ENCODE data around the gene ID4. TPM values are rescaled to one million over a fixed set of nuclear protein-coding genes. Genes with fewer than 3 reads are reported as not detected.

ID4 gene
- total and polyA plus RNA-seq, 2 donors (not counting 1 experiment from before 2014, with no cell fraction given) = not detected

GRCh38 chr6:19839788-19840187 is 2.6 kb downstream of the ID4 start:
- H3K27ac ChIP-seq (ENCODE audit: low read length in 2 of 2) = no peak overlapping the region
- H3K4me2 ChIP-seq (replicated peaks; ENCODE audit: low read depth, low read length, poor library complexity, severe bottlenecking) = no peak overlapping the region
- H4K20me1 ChIP-seq (ENCODE audit: control insufficient read depth, insufficient read depth, low read length, poor library complexity, severe bottlenecking) = no peaks in the 10 kb centered on the region
- no peaks in the 10 kb centered on the region for H3K79me2 ChIP-seq (ENCODE audit: control insufficient read depth, insufficient read depth, low read length)
- ChIA-PET CTCF (interaction anchor here (0.6 kb wide), 1 partner anchor 12 kb away, joined by 4 read pairs; no protein-coding TSS in a partner anchor), POLR2A (no interaction called here)
- intact Hi-C loops (cut with micrococcal nuclease) = no loop called here
- H3K4me3 ChIP-seq (ENCODE audit: control extremely low read depth in 1 of 5, extremely low read depth in 1 of 5, insufficient read depth in 1 of 5, low read depth in 2 of 5, low read length in 4 of 5) = no peak overlapping the region
- peaks cover 4 to 10% of the 10 kb centered on the region in 2 donors for H3K4me1 ChIP-seq (ENCODE audit: control insufficient read depth in 2 of 2, insufficient read depth in 2 of 2, low read length in 2 of 2)
- Mint-ChIP-seq H3K4me1 (peaks cover 10% of the 10 kb centered on the region), H3K4me3 (no peak overlapping the region), H3K9me3 (ENCODE audit: insufficient read depth) (no peaks in the 10 kb centered on the region), H3K27ac (no peak overlapping the region), H3K27me3 (peaks cover 56% of the 10 kb centered on the region)
- H3K9me3 ChIP-seq (ENCODE audit: control extremely low read depth in 1 of 3, control insufficient read depth in 2 of 3, insufficient read depth in 1 of 3, low read length in 2 of 3) = peaks cover 0 to 14% (median 0%) of the 10 kb centered on the region in 3 donors
- H3K27me3 ChIP-seq (replicated peaks in 1 of 4; ENCODE audit: control extremely low read depth in 1 of 4, control insufficient read depth in 3 of 4, insufficient read depth in 4 of 4, low read length in 3 of 4) = peaks cover 0 to 26% (median 11%) of the 10 kb centered on the region in 4 experiments
- ATAC-seq (ENCODE audit: low read depth) (no peak), DNase-seq (no peak)
- H3K36me3 ChIP-seq (replicated peaks in 1 of 2; ENCODE audit: control extremely low read depth in 1 of 2, control insufficient read depth in 1 of 2, extremely low read depth in 1 of 2, insufficient read depth in 2 of 2, low read length in 1 of 2) = no peaks in the 10 kb centered on the region
- no peak for TF ChIP-seq EZH2 (IDR thresholded peaks at IDR 0.05; ENCODE audit: borderline replicate concordance, insufficient read depth, low read depth, low read length, poor library complexity, severe bottlenecking)
- TF ChIP-seq CTCF (IDR thresholded peaks at IDR 0.05) = no peak
- no peak overlapping the region for H3K9ac ChIP-seq (ENCODE audit: low read length)
- H2AFZ ChIP-seq (ENCODE audit: insufficient read depth, low read depth, low read length, poor library complexity, severe bottlenecking) = no peak overlapping the region
- no CpG with 5 or more reads among the region's 1 CpG for WGBS (ENCODE audit: insufficient coverage)

- TF ChIP-seq EZH2 (IDR thresholded peaks at IDR 0.05; ENCODE audit: borderline replicate concordance, insufficient read depth, low read depth, low read length, poor library complexity, severe bottlenecking) = no peak
- TF ChIP-seq CTCF (IDR thresholded peaks at IDR 0.05) = no peak
- Mint-ChIP-seq H3K27ac (no peak overlapping the region), H3K27me3 (peaks cover 46% of the 10 kb centered on the region), H3K9me3 (ENCODE audit: insufficient read depth) (no peaks in the 10 kb centered on the region), H3K4me3 (no peak overlapping the region), H3K4me1 (peaks cover 10% of the 10 kb centered on the region)
- Histone ChIP-seq H3K4me3 (ENCODE audit: control extremely low read depth in 1 of 5, extremely low read depth in 1 of 5, insufficient read depth in 1 of 5, low read depth in 2 of 5, low read length in 4 of 5) (no peak overlapping the region), H3K4me1 (ENCODE audit: control insufficient read depth in 2 of 2, insufficient read depth in 2 of 2, low read length in 2 of 2) (peaks cover 4 to 10% of the 10 kb centered on the region in 2 donors), H2AFZ (ENCODE audit: insufficient read depth, low read depth, low read length, poor library complexity, severe bottlenecking) (no peak overlapping the region), H3K27me3 (replicated peaks in 1 of 4; ENCODE audit: control extremely low read depth in 1 of 4, control insufficient read depth in 3 of 4, insufficient read depth in 4 of 4, low read length in 3 of 4) (peaks cover 0 to 22% (median 9%) of the 10 kb centered on the region in 4 experiments), H3K27ac (ENCODE audit: low read length in 2 of 2) (no peak overlapping the region), H3K9me3 (ENCODE audit: control extremely low read depth in 1 of 3, control insufficient read depth in 2 of 3, insufficient read depth in 1 of 3, low read length in 2 of 3) (peaks cover 0 to 14% (median 0%) of the 10 kb centered on the region in 3 donors), H3K36me3 (replicated peaks in 1 of 2; ENCODE audit: control extremely low read depth in 1 of 2, control insufficient read depth in 1 of 2, extremely low read depth in 1 of 2, insufficient read depth in 2 of 2, low read length in 1 of 2) (no peaks in the 10 kb centered on the region), H3K4me2 (replicated peaks; ENCODE audit: low read depth, low read length, poor library complexity, severe bottlenecking) (no peak overlapping the region), H4K20me1 (ENCODE audit: control insufficient read depth, insufficient read depth, low read length, poor library complexity, severe bottlenecking) (no peaks in the 10 kb centered on the region), H3K9ac (ENCODE audit: low read length) (no peak overlapping the region), H3K79me2 (ENCODE audit: control insufficient read depth, insufficient read depth, low read length) (no peaks in the 10 kb centered on the region)
- ATAC-seq (ENCODE audit: low read depth) (no peak), DNase-seq (no peak)
- intact Hi-C loops (cut with micrococcal nuclease) = no loop called here
- no CpG with 5 or more reads among the region's 3 CpGs for WGBS (ENCODE audit: insufficient coverage)
- ChIA-PET CTCF (no interaction called here), POLR2A (no interaction called here)
These were observed 4.0 kb downstream of the ID4 start for GRCh38 chr6:19841181-19841580.

Measured in B cell (primary cell).